GM18508 (cell line): ENCODE results near the gene TAF1C.
"Not testable (repeated sequence)": the region's sequence is repeated elsewhere in the genome, so short reads cannot be mapped to it uniquely, and the experiment has no call there.

Experiments used
- ATAC-seq: cut with Tn5 transposase; IDR thresholded peaks from one replicate; pipeline ENCODE4 v1.9.1; 2021; ENCODE audit warnings: moderate number of reproducible peaks; ENCODE audit not compliant: insufficient read depth, unreplicated experiment

TAF1C gene

GRCh38 chr16:84212154-84212553 is 25.3 kb upstream of the TAF1C start:
- ATAC-seq = no peak

- no peak for ATAC-seq
These were observed 23.1 kb upstream of the TAF1C start for GRCh38 chr16:84209989-84210388.

GRCh38 chr16:84207879-84208278 is 21.0 kb upstream of the TAF1C start:
- no peak for ATAC-seq

- no peak for ATAC-seq
These were observed 20.4 kb upstream of the TAF1C start for GRCh38 chr16:84207251-84207650.

GRCh38 chr16:84205976-84206691 is 19.3 kb upstream of the TAF1C start:
- ATAC-seq = no peak

GRCh38 chr16:84205123-84205522 is 18.3 kb upstream of the TAF1C start:
- ATAC-seq = not testable (repeated sequence)

- ATAC-seq = not testable (repeated sequence)
These were observed 17.7 kb upstream of the TAF1C start for GRCh38 chr16:84204551-84204950.

GRCh38 chr16:84199861-84200260 is 13.0 kb upstream of the TAF1C start:
- ATAC-seq = no peak

GRCh38 chr16:84199097-84199496 is 12.2 kb upstream of the TAF1C start:
- no peak for ATAC-seq

GRCh38 chr16:84198401-84198800 is 11.5 kb upstream of the TAF1C start:
- ATAC-seq = no peak

- no peak for ATAC-seq
These were observed 10.7 kb upstream of the TAF1C start for GRCh38 chr16:84197466-84198128.

- ATAC-seq = no peak
These were observed 10.0 kb upstream of the TAF1C start for GRCh38 chr16:84196727-84197394.

GRCh38 chr16:84196101-84196500 is 9.2 kb upstream of the TAF1C start:
- ATAC-seq = no peak

GRCh38 chr16:84195201-84196093 is 8.6 kb upstream of the TAF1C start:
- ATAC-seq = no peak

GRCh38 chr16:84194470-84195200 is 7.8 kb upstream of the TAF1C start:
- ATAC-seq = no peak

- no peak for ATAC-seq
These were observed 7.2 kb upstream of the TAF1C start for GRCh38 chr16:84194018-84194417.

- no peak for ATAC-seq
These were observed 6.6 kb upstream of the TAF1C start for GRCh38 chr16:84193480-84193879.

GRCh38 chr16:84191466-84191865 is 4.6 kb upstream of the TAF1C start:
- no peak for ATAC-seq

GRCh38 chr16:84190731-84191388 is 4.0 kb upstream of the TAF1C start, which contains the start of gene ADAD2:
ADAD2 (plus strand) TSS chr16:84191157; CDS start chr16:84191231, 74 bp downstream.
- no peak for ATAC-seq
